Measurements from ENCODE around the gene NOD2. TPM values are rescaled to one million over a fixed set of nuclear protein-coding genes. Genes with fewer than 3 reads are reported as not detected.

NOD2 gene
- total RNA-seq, 4 donors from 2014 or later, result 33.8 to 66.2 (median 48.6) TPM

DNA sequence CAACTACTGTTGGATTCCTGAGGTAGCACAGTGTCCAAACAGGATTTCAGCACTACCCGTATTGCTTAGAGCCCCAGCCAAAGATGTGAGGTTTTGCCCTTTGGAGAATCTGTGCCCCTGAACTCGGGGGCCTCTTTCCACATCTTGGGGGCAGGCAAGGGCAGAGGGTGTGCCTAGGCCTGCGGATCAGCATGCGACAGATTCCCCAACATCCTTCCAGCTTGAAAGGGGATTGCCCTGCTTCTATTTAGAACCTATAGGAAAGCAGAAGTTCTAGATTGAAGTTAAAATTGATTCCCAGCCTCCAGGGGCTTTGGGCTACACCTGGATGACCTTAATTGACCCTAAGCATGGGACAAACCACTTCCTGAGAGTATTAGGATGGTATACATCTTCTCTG, 19.6 kb downstream of the NOD2 start:
- 90% methylated on average over 2 of the region's 4 CpGs for WGBS

GRCh38 chr16:50717091-50717490, 23.7 kb downstream of the NOD2 start:
- H3K4me1 ChIP-seq, result peaks cover 33% of the 10 kb centered on the region
- no peak for TF ChIP-seq POLR2A (IDR thresholded peaks at IDR 0.05)
- TF ChIP-seq EP300 (IDR thresholded peaks at IDR 0.05), result no peak
- no peak for TF ChIP-seq CTCF (IDR thresholded peaks at IDR 0.05)
- TF ChIP-seq POLR2AphosphoS5 (IDR thresholded peaks at IDR 0.05), result no peak
- 88% methylated on average over 4 of the region's 4 CpGs for WGBS
- H3K27me3 ChIP-seq, result no peaks in the 10 kb centered on the region
- DNase-seq (ENCODE audit: low spot score in 2 of 2), result no peak
- H3K4me3 ChIP-seq, result no peak overlapping the region
- no peak overlapping the region for H3K27ac ChIP-seq
- no peaks in the 10 kb centered on the region for H3K9me3 ChIP-seq
- no peaks in the 10 kb centered on the region for H3K36me3 ChIP-seq

More for the DNA sequence above, 19.6 kb downstream of the NOD2 start:
- TF ChIP-seq EP300 (IDR thresholded peaks at IDR 0.05) (no peak), POLR2A (IDR thresholded peaks at IDR 0.05) (no peak), POLR2AphosphoS5 (IDR thresholded peaks at IDR 0.05) (no peak), CTCF (IDR thresholded peaks at IDR 0.05) (no peak)
- Histone ChIP-seq H3K4me1 (peaks cover 13% of the 10 kb centered on the region), H3K9me3 (no peaks in the 10 kb centered on the region), H3K27me3 (no peaks in the 10 kb centered on the region), H3K36me3 (peaks cover 4% of the 10 kb centered on the region), H3K27ac (no peak overlapping the region), H3K4me3 (no peak overlapping the region)
- no peak for DNase-seq (ENCODE audit: low spot score in 2 of 2)

DNA sequence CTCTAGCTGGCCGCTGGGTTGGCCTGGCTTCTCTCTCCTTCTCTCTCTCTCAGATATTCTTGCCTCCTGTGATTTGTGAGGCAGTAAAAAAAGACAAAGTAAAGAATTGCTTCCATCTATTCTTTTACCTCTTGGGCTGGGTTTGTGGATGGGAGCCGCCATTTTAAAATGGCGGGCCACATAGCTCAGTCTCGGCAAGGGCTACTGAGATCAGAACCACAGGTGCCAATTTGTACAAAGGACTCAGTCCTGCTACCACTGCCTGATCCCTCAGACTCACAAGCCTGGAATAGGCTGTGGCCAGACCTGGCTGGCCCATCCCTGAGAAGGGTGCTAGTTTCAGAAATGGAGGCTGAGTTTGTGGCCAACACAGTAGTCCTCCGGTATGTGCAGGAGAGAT, 24.1 kb downstream of the NOD2 start:
- no peak for TF ChIP-seq POLR2A (IDR thresholded peaks at IDR 0.05)
- no peak for TF ChIP-seq CTCF (IDR thresholded peaks at IDR 0.05)
- H3K27me3 ChIP-seq, result no peaks in the 10 kb centered on the region
- H3K9me3 ChIP-seq, result no peaks in the 10 kb centered on the region
- no peak overlapping the region for H3K27ac ChIP-seq
- WGBS, result 95% methylated on average over 5 of the region's 5 CpGs
- DNase-seq (ENCODE audit: low spot score in 2 of 2), result no peak
- no peak overlapping the region for H3K4me3 ChIP-seq
- no peaks in the 10 kb centered on the region for H3K36me3 ChIP-seq
- H3K4me1 ChIP-seq, result peaks cover 33% of the 10 kb centered on the region

DNA sequence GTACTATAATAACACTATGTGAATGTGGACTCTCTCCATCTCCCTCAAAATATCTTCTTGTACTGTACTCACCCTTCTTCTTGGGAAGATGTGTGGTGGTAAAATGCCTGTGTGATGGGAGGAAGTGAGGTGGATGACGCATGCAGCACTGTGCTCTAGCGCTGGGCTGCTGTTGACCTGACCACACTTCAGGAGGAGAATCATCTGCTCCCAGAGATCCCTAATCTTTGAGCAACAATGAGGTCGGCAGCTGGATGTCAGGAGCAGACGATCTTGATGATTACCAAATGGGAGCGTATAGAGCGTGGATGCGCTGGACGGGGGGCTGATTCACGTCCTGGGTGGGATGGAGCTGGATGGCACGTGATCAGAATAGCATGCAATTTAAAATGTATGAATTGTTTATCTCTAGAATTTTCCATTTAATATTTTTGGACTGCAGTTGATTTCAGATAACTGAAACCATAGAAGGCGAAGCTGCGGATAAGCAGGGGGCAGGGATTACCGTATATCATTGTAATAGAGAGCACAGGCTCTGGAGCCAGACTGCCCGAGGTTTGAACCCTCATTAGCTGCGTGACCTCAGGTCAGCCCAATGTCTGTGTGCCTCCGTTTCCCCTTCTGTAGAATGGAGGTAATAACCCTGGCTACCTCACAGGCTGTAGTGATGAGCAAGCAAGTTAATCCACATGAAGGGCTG, 24.8 kb downstream of the NOD2 start:
- peaks cover 33% of the 10 kb centered on the region for H3K4me1 ChIP-seq
- no peaks in the 10 kb centered on the region for H3K9me3 ChIP-seq
- peak overlapping the region; percentile 87 for H3K27ac ChIP-seq
- WGBS, result 75% methylated on average over 16 of the region's 16 CpGs
- DNase-seq (ENCODE audit: low spot score in 2 of 2), result no peak
- no peaks in the 10 kb centered on the region for H3K27me3 ChIP-seq
- no peak for TF ChIP-seq EP300 (IDR thresholded peaks at IDR 0.05)
- no peaks in the 10 kb centered on the region for H3K36me3 ChIP-seq
- H3K4me3 ChIP-seq, result no peak overlapping the region

- Histone ChIP-seq H3K27ac (peak overlapping the region; percentile 87), H3K36me3 (peaks cover 2% of the 10 kb centered on the region), H3K4me1 (peaks cover 33% of the 10 kb centered on the region), H3K4me3 (peak overlapping the region; percentile 37), H3K9me3 (no peaks in the 10 kb centered on the region), H3K27me3 (no peaks in the 10 kb centered on the region)
- DNase-seq (ENCODE audit: low spot score in 2 of 2), result no peak
- WGBS, result 58% methylated on average over 9 of the region's 9 CpGs
- TF ChIP-seq POLR2AphosphoS5 (IDR thresholded peaks at IDR 0.05) (no peak), EP300 (IDR thresholded peaks at IDR 0.05) (no peak), POLR2A (IDR thresholded peaks at IDR 0.05) (no peak), CTCF (IDR thresholded peaks at IDR 0.05) (no peak)
Observed at GRCh38 chr16:50718761-50719400, 25.5 kb downstream of the NOD2 start.

All from suprapubic skin (tissue), 4 donors.